HG03103 (cell line): ENCODE measurements around the gene NUP153.
"Not testable (repeated sequence)": the region's sequence is repeated elsewhere in the genome, so short reads cannot be mapped to it uniquely, and the experiment has no call there.

ENCODE experiments used
- ATAC-seq: cut with Tn5 transposase; IDR thresholded peaks from one replicate; pipeline ENCODE4 v1.9.1; 2021; ENCODE audit warnings: low read depth; ENCODE audit not compliant: unreplicated experiment

Gene NUP153

DNA sequence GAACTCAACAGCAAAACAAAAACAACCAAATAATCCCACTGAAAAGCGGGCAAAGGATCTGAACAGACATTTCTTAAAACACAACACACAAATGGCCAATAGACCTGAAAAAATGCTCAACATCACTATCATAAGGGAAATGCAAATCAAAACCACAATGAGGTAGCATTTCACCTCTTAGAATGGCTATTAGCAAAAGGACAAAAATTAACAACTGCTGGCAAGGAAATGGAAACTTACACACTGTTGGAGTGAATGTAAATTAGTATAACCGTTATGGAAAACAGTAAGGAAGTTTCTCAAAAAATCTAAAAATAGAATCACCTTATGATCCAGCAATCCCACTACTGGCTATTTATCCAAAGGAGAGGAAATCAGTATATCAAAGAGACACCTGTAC is 85.7 kb downstream of the NUP153 start:
- ATAC-seq: no peak

- ATAC-seq: no peak
These were observed 90.9 kb downstream of the NUP153 start for GRCh38 chr6:17615794-17616193.

DNA sequence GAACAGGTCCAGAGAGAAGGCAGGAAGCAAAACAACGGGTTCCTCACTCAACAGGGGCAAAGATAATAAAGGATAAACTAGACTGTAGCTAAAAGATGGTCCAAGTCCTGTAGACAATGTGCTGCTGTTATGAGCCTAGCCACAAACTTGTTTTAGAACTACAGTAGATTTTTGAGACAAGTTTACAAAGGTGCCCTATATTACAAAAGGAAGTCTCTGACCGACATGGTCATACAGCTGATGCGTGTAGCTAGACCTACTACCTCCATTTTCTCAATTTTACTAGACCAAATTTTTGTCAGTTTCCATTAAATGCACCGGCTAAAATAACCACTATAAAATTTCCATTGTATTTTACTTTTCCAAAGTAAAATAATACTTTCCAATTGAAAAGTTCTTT is 94.7 kb downstream of the NUP153 start:
- no peak for ATAC-seq

DNA sequence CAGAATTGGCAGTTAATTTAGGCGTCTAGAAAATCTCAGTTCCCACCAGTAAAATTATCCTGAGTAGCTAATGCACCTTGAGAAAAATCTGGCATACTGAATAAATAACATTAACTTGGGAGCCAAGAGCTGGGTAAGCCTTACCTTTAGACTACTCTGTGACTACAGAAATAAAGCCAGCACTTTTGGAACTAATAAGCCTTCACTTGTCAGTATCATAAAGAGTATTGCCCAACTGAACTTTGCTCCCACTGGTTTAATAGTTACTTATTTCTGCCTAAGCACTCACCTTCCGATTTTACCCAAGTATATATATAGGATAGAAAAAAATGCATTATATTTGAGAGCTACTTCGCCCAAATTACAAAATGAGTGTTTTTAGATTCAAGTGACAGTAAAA is 95.9 kb downstream of the NUP153 start:
- no peak for ATAC-seq

DNA sequence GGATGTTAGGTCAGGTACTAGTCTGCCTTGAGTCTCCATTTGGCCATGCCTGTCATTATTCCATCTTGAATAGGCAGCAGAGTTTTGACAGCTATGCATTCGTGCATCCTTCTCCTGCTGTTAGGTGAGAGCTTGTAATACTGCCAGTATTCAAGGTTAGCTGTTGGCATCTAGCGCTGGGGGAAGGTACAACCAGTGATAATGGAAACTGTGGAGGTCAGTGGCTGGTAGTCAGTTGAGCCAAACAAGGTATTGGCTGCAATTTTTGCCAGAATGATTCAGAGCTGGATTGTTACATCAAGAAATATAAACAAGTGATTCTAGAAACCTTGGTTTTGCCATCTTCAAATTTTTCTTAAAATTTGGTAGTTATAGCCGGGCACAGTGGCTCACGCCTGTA is 100.1 kb downstream of the NUP153 start:
- no peak for ATAC-seq

- no peak for ATAC-seq
These were observed 103.8 kb downstream of the NUP153 start for GRCh38 chr6:17602888-17603287.

DNA sequence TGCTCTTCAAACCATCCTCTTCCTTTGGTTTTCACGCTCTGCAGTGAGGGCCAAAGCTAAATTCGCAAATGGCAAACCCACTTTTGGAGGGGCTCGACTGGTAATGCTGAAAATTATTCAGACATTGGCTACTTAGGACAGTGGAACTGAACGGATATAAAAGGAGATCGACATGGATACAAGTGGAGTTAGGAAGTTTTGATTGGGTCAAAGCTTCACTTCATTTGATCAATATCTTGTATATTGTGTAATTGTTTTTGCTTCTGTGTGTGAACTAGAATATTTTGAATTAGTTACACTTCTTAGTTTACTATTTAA is 105.4 kb downstream of the NUP153 start:
- ATAC-seq: no peak

- peak; percentile 41 for ATAC-seq
These were observed 106.0 kb downstream of the NUP153 start for GRCh38 chr6:17600527-17601385.

DNA sequence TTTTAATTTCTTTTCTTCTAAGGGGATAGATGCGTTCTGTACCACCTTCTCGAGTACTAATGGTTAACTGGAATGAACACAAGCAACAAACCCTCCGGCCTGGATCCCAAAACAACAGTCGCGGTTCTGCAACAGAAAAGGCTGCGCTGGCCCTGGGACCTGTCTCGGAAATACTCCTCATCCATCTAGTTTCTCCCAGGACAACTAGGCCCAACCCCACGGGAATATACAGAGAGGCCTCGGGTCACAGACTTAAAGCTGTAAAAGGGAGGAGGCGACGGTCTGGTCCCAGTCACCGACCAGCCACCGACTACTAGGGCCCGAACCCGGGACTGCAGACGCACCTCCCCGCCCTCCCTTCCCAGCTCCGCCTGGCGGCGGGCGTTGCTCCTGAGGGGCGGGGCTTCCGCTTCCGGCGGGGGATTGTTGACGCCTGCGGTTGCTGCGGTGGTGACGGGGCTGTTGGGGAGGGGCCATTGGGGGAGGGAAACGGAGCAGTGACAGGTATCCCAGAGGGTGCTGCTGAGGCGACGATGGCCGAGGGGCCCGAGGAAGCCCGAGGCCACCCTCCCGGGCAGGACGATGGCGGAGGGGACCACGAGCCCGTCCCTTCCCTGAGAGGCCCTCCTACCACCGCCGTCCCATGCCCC is 106.7 kb downstream of the NUP153 start, which contains the start of gene FAM8A1:
Gene FAM8A1, plus strand, starts transcription at position 426 of the 650 bp plus-strand sequence. Its CDS starts 108 bp downstream, at position 534.
- ATAC-seq: peak; percentile 87

GRCh38 chr6:17596085-17596484 is 110.6 kb downstream of the NUP153 start:
- no peak for ATAC-seq

- no peak for ATAC-seq
These were observed 113.5 kb downstream of the NUP153 start for GRCh38 chr6:17593246-17593645.

GRCh38 chr6:17591287-17591686 is 115.4 kb downstream of the NUP153 start:
- ATAC-seq: no peak

DNA sequence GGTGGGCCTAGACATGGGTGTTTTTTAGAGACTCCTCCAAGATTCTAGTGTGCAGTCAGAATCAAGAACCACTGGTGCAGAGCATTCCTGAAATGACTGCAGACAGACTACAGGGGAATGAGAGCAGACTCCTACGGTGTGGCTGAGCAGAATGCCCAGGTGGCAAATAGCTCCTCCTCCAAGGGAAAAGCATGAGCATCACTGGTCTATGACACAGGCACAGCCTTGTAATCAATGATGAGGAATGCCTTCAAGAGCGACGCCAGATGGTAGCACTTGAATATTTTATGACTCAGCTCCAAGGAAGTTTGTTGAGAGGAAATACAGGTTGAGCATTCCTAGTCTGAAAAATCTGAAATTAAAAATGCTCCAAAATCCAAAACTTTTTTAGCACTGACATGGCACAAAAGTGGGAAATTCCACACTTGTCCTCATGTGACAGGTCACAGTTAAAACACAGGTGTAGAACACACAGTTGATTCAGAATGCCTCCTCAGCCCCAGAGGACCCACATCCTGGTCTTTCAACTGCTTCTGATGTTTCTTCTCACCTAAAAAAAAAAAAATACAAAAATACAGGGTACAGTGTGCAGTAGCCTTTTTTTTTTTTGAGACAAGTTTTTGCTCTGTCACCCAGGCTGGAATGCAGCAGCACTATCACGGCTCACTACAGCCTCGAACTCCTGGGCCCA is 117.2 kb downstream of the NUP153 start:
- ATAC-seq: no peak

DNA sequence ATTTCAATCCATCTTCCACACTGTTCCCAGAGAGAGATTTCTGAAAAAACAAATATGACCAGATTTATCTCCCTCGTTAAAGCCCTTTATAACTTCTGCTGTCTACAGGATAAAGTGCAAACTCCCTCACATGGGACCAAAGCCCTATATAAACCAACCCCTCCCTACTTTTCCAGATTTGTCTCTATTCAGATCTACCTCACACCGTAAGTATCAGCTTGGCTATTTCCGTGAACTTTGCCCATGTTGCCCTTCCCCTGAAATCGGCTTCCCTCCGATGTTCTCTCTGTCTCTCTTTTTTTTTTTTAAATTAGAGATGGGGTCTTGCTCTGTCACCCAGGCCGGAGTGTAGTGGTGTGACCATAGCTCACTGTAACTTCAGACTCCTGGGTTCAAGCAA is 118.7 kb downstream of the NUP153 start:
- no peak for ATAC-seq

DNA sequence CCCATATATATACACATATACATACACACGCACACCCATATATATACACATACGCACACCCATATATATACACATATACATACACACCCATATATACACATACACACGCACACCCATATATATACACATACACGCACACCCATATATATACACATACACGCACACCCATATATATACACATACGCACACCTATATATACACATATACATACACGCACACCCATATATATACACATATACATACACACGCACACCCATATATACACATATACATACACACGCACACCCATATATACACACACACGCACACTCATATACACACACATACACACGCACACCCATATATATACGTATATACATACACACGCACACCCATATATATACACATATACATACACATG is 120.1 kb downstream of the NUP153 start:
- not testable (repeated sequence) for ATAC-seq

GRCh38 chr6:17585766-17586490 is 120.8 kb downstream of the NUP153 start:
- no peak for ATAC-seq

- peak; percentile 52 for ATAC-seq
These were observed 122.4 kb downstream of the NUP153 start for GRCh38 chr6:17584241-17584803.

DNA sequence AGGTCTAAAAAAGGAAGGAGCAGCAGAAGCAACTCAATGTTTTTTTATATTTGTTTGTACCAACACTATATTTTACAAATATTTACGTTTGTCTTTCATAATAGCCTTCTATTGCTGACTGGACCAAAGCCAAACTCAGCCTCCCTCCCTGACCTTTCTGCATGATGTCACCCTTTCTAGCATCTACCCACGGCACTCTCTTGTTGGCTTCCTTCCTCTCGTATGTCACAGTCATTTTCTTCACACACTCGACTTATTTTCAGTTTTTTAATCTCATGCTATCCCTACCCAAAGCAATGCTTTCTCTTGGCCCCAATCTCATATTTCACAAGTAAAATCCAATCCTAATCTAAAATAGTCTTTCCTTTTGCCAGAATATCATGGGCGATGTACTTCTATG is 122.9 kb downstream of the NUP153 start:
- no peak for ATAC-seq

- not testable (repeated sequence) for ATAC-seq
These were observed 125.4 kb downstream of the NUP153 start for GRCh38 chr6:17581282-17581681.

DNA sequence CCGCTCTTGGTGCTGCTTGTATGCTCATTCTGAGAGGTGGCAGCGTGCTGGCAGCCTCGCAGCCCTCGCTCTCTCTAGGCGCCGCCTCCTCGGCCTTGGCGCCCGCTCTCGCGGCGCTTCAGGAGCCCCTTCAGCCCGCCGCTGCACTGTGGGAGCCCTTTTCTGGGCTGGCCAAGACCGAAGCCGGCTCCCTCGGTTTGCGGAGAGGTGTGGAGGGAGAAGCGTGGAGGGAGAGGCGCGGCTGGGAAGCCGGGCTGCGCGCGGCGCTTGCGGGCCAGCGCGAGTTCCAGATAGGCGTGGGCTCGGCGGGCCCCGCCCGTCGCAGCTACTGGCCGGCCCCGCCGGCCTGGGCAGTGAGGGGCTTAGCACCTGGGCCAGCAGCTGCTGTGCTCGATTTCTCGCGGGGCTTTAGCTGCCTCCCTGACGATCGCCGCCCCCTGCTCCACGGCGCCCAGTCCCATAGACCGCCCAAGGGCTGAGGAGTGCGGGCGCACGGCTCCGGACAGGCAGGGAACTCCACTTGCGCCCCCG is 126.1 kb downstream of the NUP153 start:
- no peak for ATAC-seq
